ENCODE measurements around the gene HOXA10. TPM values are rescaled to one million over a fixed set of nuclear protein-coding genes. Genes with fewer than 3 reads are reported as not detected.

The HOXA10 gene
- total and polyA plus RNA-seq, 9 donors, result 0.25 to 2.8 (median 0.91) TPM; not detected in 1

DNA sequence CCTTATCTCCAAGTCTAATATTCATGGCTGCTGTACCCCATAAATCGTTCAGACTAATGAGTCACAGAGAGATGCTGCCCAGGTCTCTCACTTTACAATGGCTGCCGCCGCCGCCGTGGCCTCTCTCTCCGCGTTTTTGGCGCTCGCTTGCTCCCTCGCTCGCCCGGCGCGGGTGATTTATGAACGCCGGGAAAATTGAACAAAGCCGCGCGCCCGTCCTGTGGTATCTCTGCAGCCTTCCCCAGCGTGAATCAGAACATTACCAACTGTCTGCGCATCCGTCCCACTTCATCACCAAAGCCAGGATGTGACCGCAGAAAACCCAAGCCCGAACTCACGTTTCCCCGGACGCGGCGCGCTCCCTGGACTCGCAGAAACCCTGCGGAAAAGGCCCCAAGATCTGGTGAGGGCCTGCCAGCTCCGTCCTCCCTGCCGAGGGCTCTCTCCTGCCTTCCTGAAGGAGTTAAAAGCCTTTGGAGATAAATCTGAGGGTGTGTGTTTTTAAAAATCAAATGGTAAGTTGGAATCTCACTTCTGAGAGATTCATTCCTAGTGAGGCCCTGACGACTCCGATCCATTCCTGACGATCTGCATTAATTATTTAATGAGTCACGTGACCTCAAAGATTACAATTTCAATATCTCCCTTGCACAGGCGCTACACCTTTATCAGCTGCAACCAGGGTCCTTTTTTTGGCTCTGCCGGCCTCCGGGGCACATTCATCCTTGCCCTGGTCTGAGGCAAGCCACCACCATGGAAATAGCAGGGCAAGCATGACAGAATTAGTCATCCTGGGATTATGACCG lies 49.8 kb downstream of the HOXA10 start:
- no peaks in the 10 kb centered on the region for H3K36me3 ChIP-seq
- H3K4me3 ChIP-seq, result no peak overlapping the region
- TF ChIP-seq EP300 (IDR thresholded peaks at IDR 0.05) (no peak), POLR2A (IDR thresholded peaks at IDR 0.05) (no peak)
- TF ChIP-seq, protein P1, sequence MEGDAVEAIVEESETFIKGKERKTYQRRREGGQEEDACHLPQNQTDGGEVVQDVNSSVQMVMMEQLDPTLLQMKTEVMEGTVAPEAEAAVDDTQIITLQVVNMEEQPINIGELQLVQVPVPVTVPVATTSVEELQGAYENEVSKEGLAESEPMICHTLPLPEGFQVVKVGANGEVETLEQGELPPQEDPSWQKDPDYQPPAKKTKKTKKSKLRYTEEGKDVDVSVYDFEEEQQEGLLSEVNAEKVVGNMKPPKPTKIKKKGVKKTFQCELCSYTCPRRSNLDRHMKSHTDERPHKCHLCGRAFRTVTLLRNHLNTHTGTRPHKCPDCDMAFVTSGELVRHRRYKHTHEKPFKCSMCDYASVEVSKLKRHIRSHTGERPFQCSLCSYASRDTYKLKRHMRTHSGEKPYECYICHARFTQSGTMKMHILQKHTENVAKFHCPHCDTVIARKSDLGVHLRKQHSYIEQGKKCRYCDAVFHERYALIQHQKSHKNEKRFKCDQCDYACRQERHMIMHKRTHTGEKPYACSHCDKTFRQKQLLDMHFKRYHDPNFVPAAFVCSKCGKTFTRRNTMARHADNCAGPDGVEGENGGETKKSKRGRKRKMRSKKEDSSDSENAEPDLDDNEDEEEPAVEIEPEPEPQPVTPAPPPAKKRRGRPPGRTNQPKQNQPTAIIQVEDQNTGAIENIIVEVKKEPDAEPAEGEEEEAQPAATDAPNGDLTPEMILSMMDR (IDR thresholded peaks at IDR 0.05), result no peak
- 26 to 53% (median 34%) methylated on average over 43 of the region's 43 CpGs for WGBS, 3 donors
- peak in 1 of 5 donors; percentile 45 for DNase-seq
- no peaks in the 10 kb centered on the region for H3K4me1 ChIP-seq (ENCODE audit: insufficient read depth)
- H3K9me3 ChIP-seq, result peaks cover 0 to 5% of the 10 kb centered on the region in 2 donors
- H3K27ac ChIP-seq, result no peak overlapping the region
- H3K27me3 ChIP-seq, result no peaks in the 10 kb centered on the region
- intact Hi-C loops (cut with DNase I), result no loop called here

GRCh38 chr7:27123477-27124053 lies 50.6 kb downstream of the HOXA10 start:
- no peak for DNase-seq
- Histone ChIP-seq H3K4me3 (no peak overlapping the region), H3K36me3 (no peaks in the 10 kb centered on the region), H3K27ac (no peak overlapping the region), H3K9me3 (no peaks in the 10 kb centered on the region), H3K4me1 (ENCODE audit: insufficient read depth) (no peaks in the 10 kb centered on the region), H3K27me3 (no peaks in the 10 kb centered on the region)
- WGBS, 3 donors, result 34 to 58% (median 45%) methylated on average over 26 of the region's 26 CpGs
- no peak for TF ChIP-seq EP300 (IDR thresholded peaks at IDR 0.05)
- TF ChIP-seq POLR2A (IDR thresholded peaks at IDR 0.05), result no peak
- TF ChIP-seq, protein P1 (IDR thresholded peaks at IDR 0.05), result no peak
- intact Hi-C loops (cut with DNase I), result no loop called here

DNA sequence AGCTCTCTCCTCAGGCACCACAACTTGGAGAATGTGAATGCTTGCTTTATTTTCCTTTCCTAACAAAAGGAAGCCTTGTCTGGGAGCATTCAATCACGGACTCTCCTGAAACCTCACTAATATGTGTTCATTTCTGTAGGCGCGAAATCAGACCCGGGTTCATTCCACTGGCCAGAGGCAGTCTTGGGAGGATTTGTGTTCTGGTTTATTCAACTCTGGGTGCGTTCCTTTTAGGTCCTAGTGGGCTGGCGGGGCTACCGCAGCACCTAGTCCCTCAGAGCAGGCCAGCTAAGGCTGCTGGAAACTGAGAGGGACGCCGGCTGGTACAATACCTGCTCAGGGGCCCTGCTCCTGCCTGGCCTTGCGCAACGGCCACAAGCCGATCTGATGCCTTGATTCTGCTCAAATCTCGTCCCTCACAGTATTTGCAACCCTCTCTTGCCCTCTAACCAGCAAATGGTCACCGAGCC lies 51.1 kb downstream of the HOXA10 start:
- H3K9me3 ChIP-seq, result no peaks in the 10 kb centered on the region
- intact Hi-C loops (cut with DNase I), result no loop called here
- no peaks in the 10 kb centered on the region for H3K4me1 ChIP-seq (ENCODE audit: insufficient read depth)
- no peak overlapping the region for H3K4me3 ChIP-seq
- H3K36me3 ChIP-seq, result no peaks in the 10 kb centered on the region
- TF ChIP-seq EP300 (IDR thresholded peaks at IDR 0.05) (no peak), POLR2A (IDR thresholded peaks at IDR 0.05) (no peak)
- TF ChIP-seq, protein P1 (IDR thresholded peaks at IDR 0.05), result no peak
- WGBS, 3 donors, result 40 to 67% (median 45%) methylated on average over 14 of the region's 14 CpGs
- no peaks in the 10 kb centered on the region for H3K27me3 ChIP-seq
- no peak overlapping the region for H3K27ac ChIP-seq
- no peak for DNase-seq

DNA sequence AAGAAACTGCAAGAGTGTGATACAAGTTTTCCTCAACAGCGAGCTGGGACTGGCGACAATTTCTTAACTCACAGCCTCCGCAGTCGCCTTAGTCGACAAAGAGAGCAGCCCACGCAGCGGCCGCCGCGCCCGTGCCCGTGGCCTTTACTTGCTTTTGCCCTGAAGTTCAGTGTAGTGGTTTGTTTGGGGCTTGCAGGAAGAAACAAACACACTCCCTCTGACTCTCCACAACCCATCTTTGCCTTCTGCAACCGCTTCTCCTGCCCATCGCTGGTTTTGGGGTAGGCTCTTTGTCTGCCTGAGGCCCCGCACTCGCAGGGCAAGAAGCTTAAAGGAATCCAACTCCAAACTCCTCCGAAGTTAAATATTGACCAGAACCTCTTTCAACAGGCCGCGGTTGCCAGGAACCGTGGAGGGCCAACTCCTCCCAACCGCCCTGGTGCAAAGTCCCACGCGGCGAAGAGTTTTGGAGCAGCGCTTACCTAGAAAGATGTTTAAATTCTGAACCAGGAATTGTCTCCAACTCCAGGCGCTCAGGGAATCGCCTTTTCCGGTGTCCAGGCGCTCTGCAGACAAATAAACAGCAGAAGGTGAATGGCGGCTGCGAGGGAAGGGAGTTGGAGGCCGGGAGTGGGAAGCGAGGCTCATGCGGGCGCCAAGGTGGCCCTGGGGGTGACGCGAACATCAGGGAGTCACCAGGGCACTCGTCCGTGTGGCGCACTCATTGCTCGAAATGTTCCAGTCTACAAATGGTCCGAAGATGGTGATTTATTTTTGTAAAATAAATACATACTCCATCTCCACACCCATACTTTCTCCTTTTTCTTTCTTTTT lies 51.8 kb downstream of the HOXA10 start:
- H3K27me3 ChIP-seq, result no peaks in the 10 kb centered on the region
- DNase-seq, result no peak
- intact Hi-C loops (cut with DNase I), result no loop called here
- WGBS, 3 donors, result 45 to 67% (median 50%) methylated on average over 42 of the region's 42 CpGs
- no peak overlapping the region for H3K27ac ChIP-seq
- no peak for TF ChIP-seq EP300 (IDR thresholded peaks at IDR 0.05)
- TF ChIP-seq, protein P1 (IDR thresholded peaks at IDR 0.05), result no peak
- no peaks in the 10 kb centered on the region for H3K9me3 ChIP-seq
- H3K4me1 ChIP-seq (ENCODE audit: insufficient read depth), result no peaks in the 10 kb centered on the region
- H3K4me3 ChIP-seq, result no peak overlapping the region
- no peaks in the 10 kb centered on the region for H3K36me3 ChIP-seq
